GM21515 (cell line): ENCODE measurements around the gene HOXA3.

Experiments
- ATAC-seq: cut with Tn5 transposase; IDR thresholded peaks from one replicate; pipeline ENCODE4 v1.9.1; 2021; ENCODE audit not compliant: unreplicated experiment

Gene HOXA3

DNA sequence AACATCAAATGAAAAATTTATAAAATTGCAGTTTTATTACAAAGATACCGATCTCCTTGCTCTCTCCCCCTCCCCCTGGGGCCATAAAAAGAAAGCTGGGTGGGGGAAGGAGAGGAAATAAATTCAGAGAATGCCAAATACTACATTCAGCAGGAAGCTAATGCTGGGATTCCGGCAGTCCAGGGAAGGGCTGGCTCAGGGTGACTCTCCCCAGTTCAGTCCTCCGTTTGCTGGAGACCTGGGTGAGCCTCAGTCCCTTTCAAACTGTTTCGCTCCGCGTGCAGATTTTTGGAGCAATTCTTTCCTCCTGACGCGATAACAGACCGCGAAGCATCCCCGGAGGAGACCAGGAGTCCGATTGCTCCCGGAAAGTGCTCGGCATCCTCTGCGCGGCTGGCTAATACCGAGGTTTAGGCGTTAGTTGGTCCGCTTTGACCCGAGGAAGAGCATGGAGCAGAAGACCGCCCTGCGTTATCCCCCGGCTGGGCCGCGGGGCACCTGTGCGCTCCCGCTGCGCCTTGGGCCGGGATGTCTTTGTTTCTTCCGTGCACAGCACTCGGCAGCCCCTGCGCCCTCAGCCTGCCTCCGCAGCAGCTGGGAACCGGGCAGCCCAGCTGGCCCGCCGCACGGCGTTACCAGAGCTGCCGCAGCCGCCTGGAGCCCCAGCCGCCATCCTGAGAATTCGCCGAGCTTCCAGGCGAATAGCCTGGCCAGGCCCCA lies 46.0 kb downstream of the HOXA3 start:
- no peak for ATAC-seq

GRCh38 chr7:27105301-27106031 lies 46.9 kb downstream of the HOXA3 start:
- ATAC-seq = no peak

GRCh38 chr7:27104341-27105058 lies 47.9 kb downstream of the HOXA3 start:
- ATAC-seq = no peak

DNA sequence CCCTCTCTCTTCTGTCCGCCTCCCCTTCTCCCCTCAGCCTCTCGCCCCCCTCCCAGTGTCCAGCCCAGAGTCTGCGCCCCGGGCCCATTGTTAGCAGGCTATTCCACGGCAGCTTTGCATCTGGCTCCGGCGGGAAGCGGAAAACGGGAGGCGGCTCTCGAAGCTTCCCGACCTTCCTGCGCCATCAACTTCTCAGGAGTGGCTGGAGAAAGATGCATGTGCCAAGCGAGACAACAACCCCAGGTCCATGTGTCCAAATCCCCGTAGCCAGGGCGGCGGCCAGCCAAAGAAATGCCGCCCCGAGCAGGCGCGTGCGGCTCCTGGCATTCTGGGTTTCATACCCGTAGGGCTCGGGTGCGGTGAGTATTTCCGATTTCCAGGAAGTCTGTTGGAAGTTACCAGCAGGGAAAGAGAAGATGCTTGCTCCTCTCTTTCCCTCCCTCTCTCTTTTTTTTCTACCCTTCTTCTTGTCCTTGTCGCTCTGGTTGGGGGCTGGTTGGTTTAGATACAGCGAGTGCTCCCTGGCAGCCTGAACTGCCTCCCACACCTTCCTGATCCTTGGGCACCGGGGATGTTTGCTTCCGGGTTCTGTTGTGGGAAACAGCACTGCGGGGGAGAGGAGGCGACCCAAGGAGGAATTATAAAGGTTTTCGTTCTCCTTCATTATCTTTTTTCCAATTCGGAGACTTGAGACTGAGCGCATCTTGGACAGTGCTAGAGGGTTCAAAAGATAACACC lies 48.7 kb downstream of the HOXA3 start:
- ATAC-seq = no peak

DNA sequence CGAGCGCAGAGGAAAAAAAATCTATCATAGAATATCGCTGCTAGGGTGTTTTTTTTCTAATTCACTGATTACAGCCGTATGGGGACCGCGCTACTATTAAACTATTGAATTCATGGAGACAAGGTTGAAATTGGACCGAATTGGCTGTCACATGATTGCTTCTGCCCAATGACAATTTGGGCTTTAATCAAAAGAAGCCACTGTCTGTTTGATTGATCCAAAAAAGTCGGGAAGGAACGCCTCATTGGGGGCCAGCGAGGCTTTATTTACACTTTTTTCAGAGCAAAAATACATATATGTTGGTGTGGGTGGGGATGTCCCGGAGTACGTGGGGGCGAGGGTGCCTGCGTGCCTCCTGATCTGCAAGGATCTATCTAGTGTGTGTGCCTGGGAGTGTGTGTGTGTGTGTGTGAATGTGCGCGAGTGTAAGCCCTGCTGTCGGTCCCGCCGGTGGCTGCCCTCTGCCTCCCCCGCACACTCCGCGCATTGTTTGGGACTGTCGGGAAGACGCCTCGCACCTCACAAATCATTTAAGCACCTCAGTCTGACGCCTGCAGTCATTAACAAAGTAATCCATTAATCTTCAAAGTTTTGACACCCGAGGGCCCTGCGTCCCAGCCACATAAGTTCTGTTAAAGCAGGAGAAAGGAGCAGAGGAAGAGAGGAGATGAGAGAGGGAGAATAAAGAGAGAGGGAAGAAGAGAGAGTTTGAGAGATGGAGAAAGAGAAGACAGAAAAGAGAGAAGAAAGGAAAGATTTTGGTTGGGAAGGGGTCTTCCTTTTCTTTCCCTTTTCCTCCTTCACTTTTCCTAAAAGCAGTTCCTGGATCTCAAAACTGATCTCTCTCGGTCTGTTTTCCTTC lies 49.6 kb downstream of the HOXA3 start, which contains the start of gene HOXA2:
HOXA2 (minus strand) TSS at position 103 of the 862 bp plus-strand sequence. CDS start 183 bp downstream, outside the sequence.
- ATAC-seq = no peak

- no peak for ATAC-seq
Observed at GRCh38 chr7:27101957-27102580, 50.3 kb downstream of the HOXA3 start.

DNA sequence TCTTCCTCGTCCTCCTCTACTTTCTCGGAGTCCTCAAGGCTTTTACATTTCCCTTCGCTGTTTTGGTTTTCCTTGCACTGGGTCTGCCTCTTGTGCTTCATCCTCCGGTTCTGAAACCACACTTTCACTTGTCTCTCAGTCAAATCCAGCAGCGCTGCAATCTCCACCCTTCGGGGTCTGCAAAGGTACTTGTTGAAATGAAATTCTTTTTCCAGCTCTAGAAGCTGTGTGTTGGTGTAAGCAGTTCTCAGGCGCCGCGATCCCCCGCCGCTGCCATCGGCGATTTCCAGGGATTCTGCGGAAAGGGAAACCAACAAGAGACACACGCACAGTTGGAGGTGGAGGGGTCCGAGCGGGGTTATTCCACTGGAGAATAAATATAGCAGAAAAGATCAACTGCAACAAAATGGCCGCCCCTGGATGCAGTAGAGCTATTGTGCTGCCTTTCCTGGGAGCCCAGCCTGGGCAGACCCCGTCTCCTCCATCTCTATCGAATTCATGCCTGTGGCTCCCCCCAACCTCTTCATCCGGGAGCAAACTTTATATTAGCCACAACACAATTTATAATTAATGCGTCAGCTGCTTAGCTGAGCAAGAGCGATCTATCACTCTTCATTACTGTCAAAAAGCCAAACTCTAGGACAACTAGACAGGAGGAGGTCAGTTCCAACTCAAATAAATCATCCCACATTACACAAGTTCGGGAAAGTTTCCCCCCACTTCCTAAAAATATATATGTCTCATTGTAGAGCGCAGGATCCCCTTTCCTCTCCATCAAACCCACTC lies 51.0 kb downstream of the HOXA3 start:
- ATAC-seq = no peak

GRCh38 chr7:27100694-27101170 lies 51.7 kb downstream of the HOXA3 start:
- ATAC-seq = no peak

DNA sequence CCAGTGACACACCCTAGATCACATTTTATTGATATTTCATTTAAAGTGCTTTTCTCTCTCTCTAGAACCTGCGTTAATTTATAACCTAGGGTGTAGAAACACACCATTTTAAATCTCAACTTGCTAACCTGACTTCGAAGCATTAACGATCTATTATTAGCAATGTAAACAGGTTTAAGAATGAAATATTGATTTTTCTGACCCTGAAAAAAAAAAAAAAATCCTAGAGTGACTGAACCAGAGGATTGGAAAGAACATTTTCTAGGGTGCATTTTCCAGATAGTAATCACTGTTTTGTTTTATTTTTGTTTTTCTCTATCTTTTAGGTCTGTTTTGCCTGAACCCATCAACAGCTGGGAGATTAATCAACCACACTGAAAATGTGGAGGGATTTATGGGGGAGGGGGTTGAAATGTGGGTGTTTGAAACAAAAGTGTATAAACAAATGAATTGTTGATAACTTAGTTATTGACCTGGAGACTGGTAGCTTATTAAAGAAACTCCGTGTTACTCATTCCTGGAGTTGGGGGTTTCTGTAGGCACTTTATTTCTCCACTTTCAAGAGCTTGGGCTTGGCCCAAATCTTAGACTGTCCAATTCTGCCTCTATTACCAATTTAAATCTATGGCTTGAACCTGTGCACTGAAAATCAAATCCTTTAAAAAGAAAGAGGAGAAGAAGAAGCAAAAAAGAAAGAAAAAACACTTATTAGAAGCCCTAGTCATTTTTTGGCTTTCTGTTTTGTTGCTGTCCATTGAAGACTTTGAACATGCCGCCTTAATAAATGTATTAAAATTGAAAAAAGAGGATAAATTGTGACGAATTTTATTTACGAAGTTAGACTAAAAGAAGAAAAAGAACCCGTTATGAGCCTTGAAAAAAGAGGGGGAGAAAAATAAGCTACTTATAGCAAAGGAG lies 52.7 kb downstream of the HOXA3 start:
- no peak for ATAC-seq

DNA sequence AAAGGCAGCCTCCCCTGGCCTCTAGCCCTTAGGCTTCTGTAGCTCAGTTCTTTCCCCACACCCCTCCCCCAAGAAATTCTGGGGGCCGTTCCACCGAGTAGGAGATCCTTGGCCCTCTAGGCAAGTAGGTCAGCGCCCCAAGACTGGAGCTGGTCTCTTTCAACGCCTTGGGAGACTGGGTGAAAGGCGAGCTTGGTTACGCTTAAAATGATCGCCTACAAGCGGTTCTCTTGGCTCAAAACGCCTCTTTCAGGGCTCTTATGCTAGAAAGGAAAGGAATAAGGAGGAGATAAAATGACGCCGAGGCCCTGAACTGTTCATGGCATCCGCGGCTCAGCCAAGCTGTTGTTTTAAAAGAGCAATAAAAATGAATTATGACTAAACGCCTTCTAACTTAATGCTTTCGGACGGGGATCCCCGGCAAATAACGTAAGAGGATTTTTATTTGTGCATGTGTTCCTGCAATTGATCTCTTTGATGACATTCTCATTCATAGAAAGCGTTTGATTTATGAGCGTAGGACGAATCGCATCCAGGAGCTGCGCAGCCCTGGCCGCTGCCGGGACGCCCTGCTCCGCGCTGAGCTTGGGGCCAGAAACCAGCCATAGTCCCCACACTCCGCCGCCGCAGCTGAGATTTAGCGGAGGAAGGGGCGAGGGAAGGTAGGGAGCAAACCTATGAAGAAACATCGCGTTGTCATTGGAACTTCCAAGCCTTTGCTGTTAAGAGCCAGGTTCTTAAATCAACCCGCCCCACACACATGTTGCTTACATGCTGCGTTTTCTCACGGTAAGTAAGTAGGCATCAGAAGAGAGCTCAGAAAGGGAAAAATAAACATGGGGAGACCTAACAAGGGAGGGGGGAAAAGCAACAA lies 53.6 kb downstream of the HOXA3 start:
- no peak for ATAC-seq

DNA sequence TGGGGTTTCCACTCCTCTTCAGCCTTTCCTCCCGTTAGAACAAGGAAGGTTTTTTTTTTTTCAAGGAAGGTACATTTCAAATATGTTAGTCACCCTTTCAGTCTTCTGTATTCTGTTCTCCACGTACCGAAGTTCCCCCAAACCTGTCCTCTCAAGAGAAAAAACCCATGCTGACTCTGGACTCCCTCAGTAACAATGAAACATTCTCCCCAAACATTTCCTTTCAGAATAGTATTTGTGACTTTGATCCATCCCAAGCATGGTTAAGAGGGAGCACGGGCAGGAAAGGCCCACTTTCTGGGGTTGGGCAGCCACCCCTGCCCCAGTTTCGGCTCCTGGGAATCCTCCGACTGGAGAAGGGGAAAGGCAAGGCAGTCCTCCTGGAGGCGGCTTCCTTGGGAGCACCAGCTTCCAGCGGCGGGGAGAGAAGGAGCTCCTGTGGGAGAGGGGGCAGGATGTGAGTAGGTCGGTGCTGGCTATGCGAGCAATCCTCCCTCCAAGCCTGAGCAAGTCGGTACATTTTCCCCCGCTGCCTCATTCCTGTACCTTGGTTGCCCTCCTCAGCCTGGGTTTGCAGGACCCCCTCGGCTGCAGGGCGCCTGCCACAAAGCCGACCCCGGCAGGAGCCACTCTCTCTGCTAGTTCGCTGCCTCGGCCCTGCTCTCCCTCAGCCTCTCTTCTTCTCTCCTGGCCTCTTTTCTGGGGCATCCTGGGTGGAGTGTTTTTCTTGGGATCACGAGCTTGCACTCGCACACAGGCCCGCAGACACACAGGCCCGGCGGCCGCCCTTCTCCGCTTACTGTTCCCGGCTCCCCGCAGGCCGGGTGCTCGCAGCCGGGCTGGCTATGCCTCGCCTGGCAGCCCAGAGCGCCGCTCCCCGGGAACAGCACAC lies 54.5 kb downstream of the HOXA3 start:
- no peak for ATAC-seq

DNA sequence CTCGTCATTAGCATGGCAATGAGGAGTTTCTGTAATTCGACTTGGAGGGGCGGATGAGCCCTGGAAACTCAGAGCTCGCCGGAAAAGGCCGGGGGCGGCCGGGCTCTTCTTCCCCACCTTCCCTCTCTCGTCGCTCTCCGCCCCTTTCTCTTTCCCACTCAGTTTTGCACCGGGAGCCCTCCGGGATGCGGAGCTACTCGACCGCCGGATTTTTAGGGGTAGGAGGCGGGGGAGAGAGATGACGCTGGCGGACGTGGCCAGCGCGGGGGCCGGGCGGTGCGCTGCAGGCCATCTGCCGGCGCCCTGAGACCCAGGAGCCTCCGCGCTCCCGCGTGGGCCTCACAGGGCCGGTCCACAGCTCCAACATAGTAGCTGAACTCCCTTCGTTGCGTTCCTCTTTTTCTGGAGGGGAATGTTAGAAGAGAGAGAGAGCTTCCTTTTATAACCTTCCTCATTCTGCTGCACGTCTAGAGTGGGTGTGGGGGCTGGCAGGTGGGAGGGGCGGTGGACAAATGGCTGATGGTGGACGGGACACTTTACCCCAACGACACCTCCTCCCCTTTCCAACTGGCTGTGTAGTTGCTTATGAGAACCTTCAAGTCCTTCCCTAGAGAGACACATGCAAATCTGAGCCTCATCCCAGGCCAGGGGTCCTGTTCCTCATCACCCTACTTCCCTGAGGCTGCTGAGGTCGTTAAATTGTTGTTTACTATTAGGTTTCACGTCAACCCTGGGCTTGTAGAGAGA lies 55.4 kb downstream of the HOXA3 start:
- ATAC-seq = no peak

- ATAC-seq = peak; percentile 91
Observed at GRCh38 chr7:27095897-27096767, 56.3 kb downstream of the HOXA3 start, which contains the start of gene HOXA1. Gene HOXA1 (minus strand): TSS chr7:27096000. CDS start chr7:27095912, 88 bp downstream.
